Ureter (tissue), 1 donor: Measurements from ENCODE around the gene HAND1. TPM values are rescaled to one million over a fixed set of nuclear protein-coding genes. Genes with fewer than 3 reads are reported as not detected.

Source experiments
- total RNA-seq: library from RNA; stranded (reverse); gene quantifications from one replicate; pipeline ENCODE4 v1.2.4, GENCODE V29; 2023
- donor health status: DM: yes; HTN: yes; CAD: no.

HAND1 gene
- total RNA-seq, 1 donor from 2014 or later, result not detected

Other genes starting within 250 kb of the HAND1 start
- 34.6 TPM for gene SAP30L, start 32.2 kb downstream of the HAND1 start, total RNA-seq